K562 (cell line): ENCODE results near the gene MGST3. TPM values are rescaled to one million over a fixed set of nuclear protein-coding genes. Genes with fewer than 3 reads are reported as not detected.
A peak's percentile ranks its signal among the peaks of the same experiment; 100 is the strongest.

ENCODE experiments used
- ATAC-seq: fragments of 200-7000 bp; cut with Tn5 transposase; 3 replicates; pipeline ENCODE4 v1.9.1; 2020; ENCODE audit warnings: moderate library complexity
- BruUV-seq: library from RNA; stranded (reverse); fragments of 400-500 nt; replicated peaks from 2 replicates; lab custom pipeline; 2021; lab: Mats Ljungman, UMichigan
- CTCF ChIA-PET: fragments of 300-600 bp; formaldehyde crosslinking; extraction: SDS; loops from one replicate; lab custom pipeline; 2021; ENCODE audit warnings: low intra/inter-chr PET ratio; lab: Yijun Ruan, JAX
- POLR2A ChIA-PET: fragments of 300-600, 350-650 bp; sonication (Branson Sonifier 250); formaldehyde crosslinking; extraction: SDS; loops from one replicate; lab custom pipeline; 2021; ENCODE audit warnings: antibody characterized with exemption, inconsistent platforms; lab: Yijun Ruan, JAX
- DNase-seq, 4 experiments: peaks; one replicate each; pipeline versions ENCODE4 v3.0.0 to v3.0.0-alpha.2; 2011 to 2018; ENCODE audit warnings: low spot score in 3 of 4, mixed read lengths in 3 of 4; ENCODE audit errors: extremely low read depth in 1 of 4
- FAIRE-seq: peaks from 2 replicates; lab custom pipeline; 2011; peaks lifted over from hg19 to GRCh38; lab: Jason Lieb, UNC
- H2AFZ ChIP-seq: 2 replicates; pipeline ENCODE4 v1.6.0; 2011; ENCODE audit warnings: low read depth, low read length, control low read depth, inconsistent platforms
- H3K27ac ChIP-seq: fragments of 200-600 bp; 3 replicates; pipeline ENCODE4 v1.8.0; 2011; ENCODE audit warnings: low read depth, mild to moderate bottlenecking, control low read depth, inconsistent platforms, low read length, moderate library complexity, mixed read lengths; ENCODE audit errors: extremely low read depth
- H3K27me3 ChIP-seq, 2 experiments: fragments of 300-600 bp in 1 of 2; 2 replicates in 1 of 2; 3 replicates in 1 of 2; pipeline versions ENCODE4 v1.6.0 to v1.8.0; 2011; ENCODE audit warnings: inconsistent platforms in 2 of 2, low read length in 2 of 2, mild to moderate bottlenecking in 1 of 2, mixed read lengths in 1 of 2, moderate library complexity in 1 of 2; ENCODE audit not compliant: control insufficient read depth in 2 of 2, insufficient read depth in 2 of 2
- H3K36me3 ChIP-seq: fragments of 300-600 bp; 3 replicates; pipeline ENCODE4 v1.8.0; 2011; ENCODE audit warnings: mild to moderate bottlenecking, low read length, inconsistent platforms; ENCODE audit not compliant: control insufficient read depth, insufficient read depth
- H3K4me1 ChIP-seq, 2 experiments: fragments of 200-600 bp in 1 of 2; replicated peaks in 1 of 2; 2 replicates in 1 of 2; 3 replicates in 1 of 2; pipeline versions ENCODE4 v1.5.1 to v1.8.0; 2011; ENCODE audit warnings: inconsistent platforms in 2 of 2, low read length in 2 of 2, mild to moderate bottlenecking in 1 of 2, mixed read lengths in 1 of 2, moderate library complexity in 1 of 2; ENCODE audit not compliant: control insufficient read depth in 2 of 2, insufficient read depth in 2 of 2
- H3K4me2 ChIP-seq: 2 replicates; pipeline ENCODE4 v1.6.1; 2011; ENCODE audit warnings: low read length, control low read depth, inconsistent platforms, mixed read lengths; ENCODE audit not compliant: insufficient read depth
- H3K4me3 ChIP-seq: fragments of 200-600 bp; sonication (generic), shearing (Covaris generic); 2 replicates; pipeline ENCODE4 v1.5.1; 2016; ENCODE audit warnings: control low read depth, inconsistent platforms
- H3K79me2 ChIP-seq: fragments of 200-600 bp; 3 replicates; pipeline ENCODE4 v1.8.0; 2011; ENCODE audit warnings: low read length, inconsistent platforms; ENCODE audit not compliant: control insufficient read depth, insufficient read depth
- H3K9ac ChIP-seq, 2 experiments: 2 replicates each; pipeline versions ENCODE4 v1.6.0 to v1.6.1; 2011; ENCODE audit warnings: low read depth in 2 of 2, low read length in 2 of 2, control low read depth in 1 of 2, inconsistent platforms in 1 of 2, mild to moderate bottlenecking in 1 of 2, mixed read lengths in 1 of 2; ENCODE audit not compliant: insufficient read depth in 1 of 2
- H3K9me1 ChIP-seq: one replicate; pipeline ENCODE4 v1.6.0; 2011; ENCODE audit warnings: inconsistent platforms, mild to moderate bottlenecking, low read length, moderate library complexity; ENCODE audit not compliant: control insufficient read depth, insufficient read depth
- H3K9me3 ChIP-seq: replicated peaks from 2 replicates; pipeline ENCODE4 v1.5.1; 2011; ENCODE audit warnings: low read depth, low read length, inconsistent platforms; ENCODE audit not compliant: control insufficient read depth, insufficient read depth
- H4K20me1 ChIP-seq: replicated peaks from 2 replicates; pipeline ENCODE4 v1.6.1; 2011; ENCODE audit warnings: low read length, inconsistent platforms, mixed read lengths; ENCODE audit not compliant: control insufficient read depth, insufficient read depth
- ATF1 ChIP-seq, 2 experiments: fragments of 450-650 bp in 1 of 2; IDR thresholded peaks; 2 replicates each; pipeline ENCODE4 v1.6.1; 2016; ENCODE audit warnings: missing compliant biosample characterization in 1 of 2, missing genetic modification characterization in 1 of 2
- CREM ChIP-seq: IDR thresholded peaks from 2 replicates; pipeline ENCODE4 v1.6.1; 2014; ENCODE audit warnings: antibody characterized with exemption, low read depth
- E2F6 ChIP-seq, 2 experiments: IDR thresholded peaks; 2 replicates each; pipeline ENCODE4 v1.6.1; 2011; ENCODE audit warnings: borderline replicate concordance in 1 of 2, control low read depth in 1 of 2, low read depth in 1 of 2, low read length in 1 of 2, mild to moderate bottlenecking in 1 of 2, mixed read lengths in 1 of 2, moderate library complexity in 1 of 2; ENCODE audit not compliant: insufficient read depth in 1 of 2, insufficient read length in 1 of 2, poor library complexity in 1 of 2, severe bottlenecking in 1 of 2; ENCODE audit errors: extremely low read depth in 1 of 2
- EGR1 ChIP-seq: fragments of 450-650 bp; conservative IDR thresholded peaks from 2 replicates; pipeline ENCODE4 v1.6.1; 2017; ENCODE audit warnings: mild to moderate bottlenecking
- HNRNPUL1 ChIP-seq: fragments of 200-400 bp; formaldehyde crosslinking; IDR thresholded peaks from 2 replicates; pipeline ENCODE4 v1.6.1; 2017; ENCODE audit warnings: low read length
- MIER1 ChIP-seq: fragments of 450-650 bp; IDR thresholded peaks from 2 replicates; pipeline ENCODE4 v1.6.1; 2016; ENCODE audit warnings: antibody characterized with exemption, mild to moderate bottlenecking, low read depth
- MTA2 ChIP-seq: fragments of 450-650 bp; IDR thresholded peaks from 2 replicates; pipeline ENCODE4 v1.6.1; 2016; ENCODE audit warnings: low read depth
- MYBL2 ChIP-seq, 2 experiments: fragments of 450-650 bp in 1 of 2; sonication (generic) in 1 of 2; formaldehyde crosslinking in 1 of 2; IDR thresholded peaks; 2 replicates each; pipeline versions ENCODE4 v1.6.1 to v1.8.1; 2017 to 2022; ENCODE audit warnings: borderline replicate concordance in 1 of 2, inconsistent platforms in 1 of 2, low read depth in 1 of 2, mild to moderate bottlenecking in 1 of 2, missing genetic modification reagents in 1 of 2, moderate library complexity in 1 of 2
- PATZ1 ChIP-seq: fragments of 250-450 bp; sonication (Bioruptor Pico); IDR thresholded peaks from 2 replicates; pipeline ENCODE4 v1.5.0; 2020; ENCODE audit warnings: mild to moderate bottlenecking, borderline replicate concordance
- POLR2AphosphoS5 ChIP-seq: IDR thresholded peaks from 2 replicates; pipeline ENCODE4 v1.6.1; 2011; ENCODE audit warnings: mild to moderate bottlenecking, low read depth, low read length, moderate library complexity; ENCODE audit not compliant: control insufficient read depth, insufficient read depth
- XRCC3 ChIP-seq: fragments of 450-650 bp; IDR thresholded peaks from 2 replicates; pipeline ENCODE4 v1.6.1; 2017; ENCODE audit warnings: mild to moderate bottlenecking, moderate library complexity
- ZNF133 ChIP-seq: fragments of 250-450 bp; sonication (Bioruptor Pico); IDR thresholded peaks from 2 replicates; pipeline ENCODE4 v1.4.0; 2020; ENCODE audit warnings: mild to moderate bottlenecking
- ZNF764 ChIP-seq: fragments of 250-450 bp; sonication (Bioruptor Pico); IDR thresholded peaks from 2 replicates; pipeline ENCODE4 v1.4.0; 2020; ENCODE audit warnings: low read depth, mild to moderate bottlenecking, moderate library complexity
- WGBS: fragments of 100-300 bp; shearing (Covaris generic); methylation state at CpG from one replicate; pipeline ENCODE4 v1.1.6; 2016; ENCODE audit warnings: low coverage, mixed read lengths; ENCODE audit not compliant: insufficient coverage; ENCODE audit errors: missing lambda C conversion rate; 5-methylcytosine and 5-hydroxymethylcytosine counted together
- in situ Hi-C: fragments of 300-500 bp; cut with MboI; formaldehyde crosslinking; loops from 4 replicates; pipeline ENCODE4 v1.15.0; 2018; ENCODE audit warnings: inconsistent platforms, mixed read lengths
- intact Hi-C: fragments of 100-400 bp; cut with micrococcal nuclease; formaldehyde crosslinking; loops from 2 replicates; pipeline ENCODE4 v1.14.2; 2022
- polyA plus RNA-seq, 8 experiments: library from polyadenylated mRNA; depleted of rRNA in 4 of 8; stranded (reverse) in 5 of 8; unstranded in 3 of 8; fragments of >200 nt; fragmentation: Nextera tagmentation in 2 of 8; fragmentation: Illumina TruSeq in 1 of 8; extraction: Ambion mirVana in 2 of 8; extraction: Trizol in 1 of 8; gene quantifications; 2 replicates each; pipeline versions ENCODE4 v1.2.1 to v1.2.3, GENCODE V29; 2011 to 2014; ENCODE audit warnings: inconsistent platforms in 1 of 8, missing spikeins in 1 of 8
- total RNA-seq, 7 experiments: library from RNA; depleted of rRNA in 6 of 7; stranded (reverse); fragments of >200 nt in 6 of 7; fragmentation: Illumina TruSeq in 2 of 7; extraction: Trizol in 2 of 7; gene quantifications; 2 replicates each; pipeline versions ENCODE4 v1.2.1 to v1.2.3, GENCODE V29; 2011 to 2021; ENCODE audit warnings: low replicate concordance in 1 of 7

The MGST3 gene
- total and polyA plus RNA-seq, 9 of the 15 experiments (the other 6 are each of a cell fraction or from before 2014, with no cell fraction given): 70.7 to 287 (median 105) TPM

- Histone ChIP-seq H3K4me3 (peak overlapping the region; percentile 47), H3K27ac (peak overlapping the region; percentile 67), H3K9me1 (no peaks in the 10 kb centered on the region), H3K79me2 (no peaks in the 10 kb centered on the region), H4K20me1 (no peaks in the 10 kb centered on the region), H3K27me3 (0 out of 5 replicates have a peak, but pooled peaks cover 0 to 4% of the 10 kb centered on the region in 2 experiments), H3K9ac (peak overlapping the region; percentile 73 to 90), H3K9me3 (no peaks in the 10 kb centered on the region), H3K4me2 (peak overlapping the region; percentile 89), H3K36me3 (no peaks in the 10 kb centered on the region), H3K4me1 (peaks cover 3 to 9% of the 10 kb centered on the region in 2 experiments; a peak in 4 of 5 replicates), H2AFZ (peak overlapping the region; percentile 98)
- DNase-seq (peak; percentile 98 to 99 (median 98)), FAIRE-seq (peak; percentile 98), ATAC-seq (peak; percentile 99)
- 1% methylated on average over 38 of the region's 38 CpGs for WGBS
- POLR2A ChIA-PET: interaction anchor here (0.6 to 2.0 kb wide), 9 partner anchors 10 to 312 kb away, joined by 3 to 10 read pairs (median 4); no protein-coding TSS in a partner anchor
- in situ Hi-C loops (loop anchor here (5.0 to 25.0 kb wide), 2 partner anchors 206 to 461 kb away; no protein-coding TSS in a partner anchor), intact Hi-C loops (loop anchor here (1.0 kb wide), 1 partner anchor 230 kb away; no protein-coding TSS in a partner anchor)
- BruUV-seq: TSS peak; percentile 91
- CTCF ChIA-PET: no interaction called here
- TF ChIP-seq ZNF764 (CRISPR knock-in tag) (no peak), PATZ1 (CRISPR knock-in tag) (no peak), MTA2 (no peak), MYBL2 (IDR thresholded peaks at IDR 0.05; ENCODE audit: low read depth) (no peak), MYBL2 (CRISPR knock-in tag; IDR thresholded peaks at IDR 0.05; ENCODE audit: borderline replicate concordance) (no peak), EGR1 (peak; percentile 100), ZNF133 (CRISPR knock-in tag) (no peak), CREM (peak; percentile 89), MIER1 (no peak), POLR2AphosphoS5 (no peak), XRCC3 (no peak), ATF1 (CRISPR knock-in tag; IDR thresholded peaks at IDR 0.05) (no peak), ATF1 (tag; IDR thresholded peaks at IDR 0.05) (peak; percentile 94), E2F6 (IDR thresholded peaks at IDR 0.05; ENCODE audit: borderline replicate concordance in 1 of 2, extremely low read depth in 1 of 2, insufficient read depth in 1 of 2, insufficient read length in 1 of 2, low read depth in 1 of 2, low read length in 1 of 2, poor library complexity in 1 of 2, severe bottlenecking in 1 of 2) (peak; percentile 87 to 89), HNRNPUL1 (no peak)
These were observed 33.0 kb upstream of the MGST3 start for GRCh38 chr1:165597883-165598675.
